Muscle layer of duodenum (tissue), 2 donors: ENCODE measurements around the gene ATP6V0A4.
"Not testable (repeated sequence)": the region's sequence is repeated elsewhere in the genome, so short reads cannot be mapped to it uniquely, and the experiment has no call there.

Experiments used
- H3K27ac ChIP-seq: one replicate; pipeline ENCODE4 v1.7.0; 2013; ENCODE audit warnings: mild to moderate bottlenecking, low read length
- H3K27me3 ChIP-seq: one replicate; pipeline ENCODE4 v1.7.0; 2013; ENCODE audit warnings: low read depth, mild to moderate bottlenecking, control low read depth, low read length
- H3K36me3 ChIP-seq, 2 donors: one replicate each; pipeline ENCODE4 v1.7.0; 2013; ENCODE audit warnings: low read length in 2 of 2, control low read depth in 1 of 2, mild to moderate bottlenecking in 1 of 2; ENCODE audit not compliant: insufficient read depth in 2 of 2, control insufficient read depth in 1 of 2
- H3K4me1 ChIP-seq, 2 donors: one replicate each; pipeline ENCODE4 v1.7.0; 2013; ENCODE audit warnings: low read length in 2 of 2, mild to moderate bottlenecking in 2 of 2, control low read depth in 1 of 2, moderate library complexity in 1 of 2; ENCODE audit not compliant: insufficient read depth in 2 of 2, control insufficient read depth in 1 of 2
- H3K4me3 ChIP-seq, 2 donors: one replicate each; pipeline ENCODE4 v1.7.0; 2013; ENCODE audit warnings: low read length in 2 of 2, low read depth in 1 of 2, mild to moderate bottlenecking in 1 of 2
- H3K9me3 ChIP-seq, 2 donors: one replicate each; pipeline ENCODE4 v1.7.0; 2013; ENCODE audit warnings: low read length in 2 of 2, control low read depth in 1 of 2, mild to moderate bottlenecking in 1 of 2; ENCODE audit not compliant: control insufficient read depth in 1 of 2
- donor health status: healthy.

ATP6V0A4 gene

GRCh38 chr7:138828302-138828701 is 30.3 kb upstream of the ATP6V0A4 start:
- no peaks in the 10 kb centered on the region for H3K27me3 ChIP-seq
- no peaks in the 10 kb centered on the region for H3K4me1 ChIP-seq
- H3K36me3 ChIP-seq: no peaks in the 10 kb centered on the region
- peaks cover 0 to 3% of the 10 kb centered on the region in 2 donors for H3K9me3 ChIP-seq
- no peak overlapping the region for H3K4me3 ChIP-seq
- H3K27ac ChIP-seq: no peak overlapping the region

GRCh38 chr7:138825049-138825721 is 27.2 kb upstream of the ATP6V0A4 start:
- Histone ChIP-seq H3K4me3 (no peak overlapping the region), H3K27me3 (no peaks in the 10 kb centered on the region), H3K27ac (no peak overlapping the region), H3K4me1 (no peaks in the 10 kb centered on the region), H3K9me3 (peaks cover 0 to 3% of the 10 kb centered on the region in 2 donors), H3K36me3 (no peaks in the 10 kb centered on the region)

- Histone ChIP-seq H3K4me3 (no peak overlapping the region), H3K27ac (no peak overlapping the region), H3K36me3 (no peaks in the 10 kb centered on the region), H3K27me3 (no peaks in the 10 kb centered on the region), H3K4me1 (no peaks in the 10 kb centered on the region), H3K9me3 (peaks cover 3% of the 10 kb centered on the region in 2 donors)
Measured at GRCh38 chr7:138822867-138823535, 25.0 kb upstream of the ATP6V0A4 start.

GRCh38 chr7:138821912-138822311 is 23.9 kb upstream of the ATP6V0A4 start:
- Histone ChIP-seq H3K27ac (no peak overlapping the region), H3K4me3 (no peak overlapping the region), H3K27me3 (no peaks in the 10 kb centered on the region), H3K36me3 (no peaks in the 10 kb centered on the region), H3K9me3 (peaks cover 3% of the 10 kb centered on the region in 2 donors), H3K4me1 (no peaks in the 10 kb centered on the region)

GRCh38 chr7:138819625-138820024 is 21.6 kb upstream of the ATP6V0A4 start:
- Histone ChIP-seq H3K27me3 (no peaks in the 10 kb centered on the region), H3K4me1 (no peaks in the 10 kb centered on the region), H3K9me3 (peaks cover 0 to 3% of the 10 kb centered on the region in 2 donors), H3K27ac (no peak overlapping the region), H3K36me3 (no peaks in the 10 kb centered on the region), H3K4me3 (no peak overlapping the region)

GRCh38 chr7:138816650-138817049 is 18.7 kb upstream of the ATP6V0A4 start:
- Histone ChIP-seq H3K4me1 (no peaks in the 10 kb centered on the region), H3K27me3 (no peaks in the 10 kb centered on the region), H3K27ac (no peak overlapping the region), H3K4me3 (no peak overlapping the region), H3K9me3 (peaks cover 0 to 3% of the 10 kb centered on the region in 2 donors), H3K36me3 (no peaks in the 10 kb centered on the region)

- Histone ChIP-seq H3K4me1 (no peaks in the 10 kb centered on the region), H3K36me3 (no peaks in the 10 kb centered on the region), H3K27me3 (no peaks in the 10 kb centered on the region), H3K9me3 (peaks cover 0 to 3% of the 10 kb centered on the region in 2 donors), H3K4me3 (no peak overlapping the region), H3K27ac (no peak overlapping the region)
Measured at GRCh38 chr7:138814816-138815332, 16.9 kb upstream of the ATP6V0A4 start.

GRCh38 chr7:138813945-138814344 is 15.9 kb upstream of the ATP6V0A4 start:
- H3K9me3 ChIP-seq: no peaks in the 10 kb centered on the region
- no peak overlapping the region for H3K27ac ChIP-seq
- no peaks in the 10 kb centered on the region for H3K27me3 ChIP-seq
- H3K36me3 ChIP-seq: no peaks in the 10 kb centered on the region
- H3K4me3 ChIP-seq: no peak overlapping the region
- H3K4me1 ChIP-seq: no peaks in the 10 kb centered on the region

DNA sequence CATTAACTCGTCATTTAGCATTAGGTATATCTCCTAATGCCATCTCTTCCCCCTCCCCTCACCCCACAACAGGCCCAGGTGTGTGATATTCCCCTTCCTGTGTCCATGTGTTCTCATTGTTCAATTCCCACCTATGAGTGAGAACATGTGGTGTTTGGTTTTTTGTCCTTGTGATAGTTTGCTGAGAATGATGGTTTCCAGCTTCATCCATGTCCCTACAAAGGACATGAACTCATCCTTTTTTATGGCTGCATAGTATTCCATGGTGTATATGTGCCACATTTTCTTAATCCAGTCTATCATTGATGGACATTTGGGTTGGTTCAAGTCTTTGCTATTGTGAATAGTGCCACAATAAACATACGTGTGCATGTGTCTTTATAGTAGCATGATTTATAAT is 13.3 kb upstream of the ATP6V0A4 start:
- H3K9me3 ChIP-seq, H3K27me3 ChIP-seq, H3K27ac ChIP-seq, H3K4me1 ChIP-seq, H3K4me3 ChIP-seq, H3K36me3 ChIP-seq: not testable (repeated sequence)

GRCh38 chr7:138809346-138809745 is 11.3 kb upstream of the ATP6V0A4 start:
- Histone ChIP-seq H3K36me3 (no peaks in the 10 kb centered on the region), H3K27me3 (no peaks in the 10 kb centered on the region), H3K4me3 (no peak overlapping the region), H3K4me1 (no peaks in the 10 kb centered on the region), H3K9me3 (no peaks in the 10 kb centered on the region), H3K27ac (no peak overlapping the region)

DNA sequence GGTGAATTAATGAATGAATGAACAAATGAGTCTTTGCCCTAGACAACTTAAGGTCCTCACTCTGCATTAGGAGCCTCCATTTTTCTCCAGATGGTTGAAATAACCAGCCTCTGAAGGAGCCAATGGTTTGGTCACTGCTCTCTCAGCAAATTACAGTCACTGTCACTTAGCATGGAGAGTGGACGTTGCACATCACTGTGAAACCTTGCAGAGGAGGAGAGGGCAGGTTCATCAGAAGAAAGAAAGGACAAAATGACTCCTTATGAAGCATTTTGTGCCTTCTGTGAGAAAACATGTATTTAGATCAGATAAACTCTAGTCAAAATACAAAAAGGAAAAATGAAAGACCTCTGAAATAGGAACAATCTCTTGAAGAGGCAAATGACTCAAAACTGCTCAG is 6.6 kb upstream of the ATP6V0A4 start:
- Histone ChIP-seq H3K4me3 (no peak overlapping the region), H3K4me1 (no peaks in the 10 kb centered on the region), H3K9me3 (no peaks in the 10 kb centered on the region), H3K27ac (no peak overlapping the region), H3K36me3 (no peaks in the 10 kb centered on the region), H3K27me3 (no peaks in the 10 kb centered on the region)
